HG03139 (cell line): ENCODE results near the gene NFILZ.

Source experiments
- ATAC-seq: cut with Tn5 transposase; IDR thresholded peaks from one replicate; pipeline ENCODE4 v1.9.1; 2021; ENCODE audit not compliant: unreplicated experiment

Gene NFILZ, protein sequence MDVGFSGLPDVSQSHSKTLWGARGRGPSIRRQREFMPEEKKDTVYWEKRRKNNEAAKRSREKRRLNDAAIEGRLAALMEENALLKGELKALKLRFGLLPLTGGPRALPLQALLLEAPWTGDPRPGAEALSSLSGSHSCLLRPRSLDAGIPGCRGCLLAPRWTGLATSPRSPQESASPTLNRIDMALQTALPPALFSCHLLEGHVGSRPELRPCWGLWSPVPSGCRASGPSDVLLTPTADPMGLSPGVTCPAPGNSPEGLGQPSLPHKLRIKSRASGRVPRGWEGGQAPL

DNA sequence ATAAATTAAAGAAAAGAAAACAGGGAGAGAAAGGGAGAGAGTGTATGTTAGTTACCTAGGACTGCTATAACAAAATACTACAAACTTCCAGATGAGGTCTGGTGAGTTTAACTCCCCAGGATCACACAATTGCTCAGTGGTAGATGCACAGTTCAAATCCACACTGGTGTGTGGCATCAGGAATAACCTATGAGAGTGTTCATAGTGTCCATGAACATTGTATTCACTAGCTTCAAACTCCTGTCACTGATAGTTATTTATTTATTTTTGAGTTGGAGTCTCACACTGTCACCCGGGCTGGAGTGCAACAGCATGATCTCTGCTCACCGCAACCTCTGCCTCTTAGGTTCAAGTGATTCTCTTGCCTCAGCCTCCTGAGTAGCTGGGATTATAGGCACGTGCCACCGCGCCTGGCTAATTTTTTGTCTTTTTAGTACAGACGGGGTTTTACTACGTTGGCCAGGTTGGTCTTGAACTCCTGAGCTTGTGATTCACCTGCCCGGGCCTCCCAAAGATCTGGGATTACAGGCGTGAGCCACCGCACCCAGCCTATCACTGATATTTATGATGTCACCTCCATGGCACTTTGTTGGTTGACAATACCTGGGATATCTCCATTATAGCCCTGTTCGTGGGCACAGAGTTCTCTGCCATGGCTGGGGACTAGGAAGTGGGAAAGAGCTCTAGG, at the start of gene NFILZ:
TSS of gene NFILZ (plus strand) at position 638 of the 688 bp plus-strand sequence. CDS start 46,133 bp downstream, outside the sequence.
- ATAC-seq = no peak

DNA sequence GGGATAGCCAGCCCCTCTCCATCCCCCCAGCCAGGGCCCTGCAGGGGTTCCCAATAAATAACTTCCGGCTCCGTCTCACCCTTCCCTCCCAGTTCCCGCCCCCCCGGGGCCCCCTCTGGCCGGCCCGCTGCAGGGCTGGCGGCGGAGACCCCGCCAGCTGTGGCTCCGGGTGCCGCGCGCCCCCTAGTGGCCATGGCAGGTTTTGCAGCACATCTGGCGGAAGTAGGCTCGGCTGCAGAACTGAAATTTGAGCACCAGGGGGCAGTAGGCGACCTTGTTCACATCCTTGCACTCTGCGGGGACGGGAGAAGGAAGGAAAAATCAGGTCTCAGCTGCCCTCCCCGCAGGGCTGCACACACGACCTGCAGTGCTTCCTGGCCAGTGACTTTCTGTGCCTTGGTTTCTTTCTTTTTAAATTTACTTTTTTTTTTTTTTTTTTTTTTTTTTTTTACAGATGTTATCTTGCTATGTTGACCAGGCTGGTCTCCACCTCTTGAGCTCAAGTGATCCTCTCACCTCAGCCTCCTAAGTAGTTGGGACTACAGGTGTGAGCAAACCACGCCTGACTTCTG, 49.6 kb upstream of the NFILZ start:
- ATAC-seq = no peak

- ATAC-seq = no peak
Measured at GRCh38 chr19:8584965-8585893, 45.2 kb upstream of the NFILZ start.

GRCh38 chr19:8585894-8586750, 44.3 kb upstream of the NFILZ start:
- no peak for ATAC-seq

GRCh38 chr19:8589177-8589714, 41.2 kb upstream of the NFILZ start:
- ATAC-seq = no peak

- no peak for ATAC-seq
Measured at GRCh38 chr19:8592231-8593009, 38.0 kb upstream of the NFILZ start.

- ATAC-seq = no peak
Measured at GRCh38 chr19:8593931-8594330, 36.5 kb upstream of the NFILZ start.

DNA sequence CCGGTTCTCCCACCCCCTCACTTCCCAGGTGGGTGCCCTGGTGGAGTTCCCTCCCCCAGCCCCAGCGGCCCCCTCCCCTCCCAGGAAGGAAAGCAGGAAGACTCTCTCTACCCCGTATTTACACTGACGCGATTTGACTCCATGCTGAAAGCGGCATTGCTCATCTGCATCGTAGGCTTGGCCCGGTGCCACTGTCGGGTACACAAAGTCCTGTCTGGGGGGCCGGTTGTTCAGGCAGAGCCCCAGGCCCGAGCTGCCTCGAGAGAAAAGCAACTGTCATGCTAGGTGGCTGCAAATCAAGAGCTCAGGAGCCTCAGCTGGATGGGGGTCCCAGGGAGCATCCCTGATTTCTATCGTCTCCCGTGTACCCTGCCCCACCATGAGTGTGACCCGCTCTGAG, 34.8 kb upstream of the NFILZ start:
- ATAC-seq = no peak

- no peak for ATAC-seq
Measured at GRCh38 chr19:8596168-8596567, 34.3 kb upstream of the NFILZ start.

GRCh38 chr19:8600064-8600463, 30.4 kb upstream of the NFILZ start:
- ATAC-seq = no peak

GRCh38 chr19:8600816-8601215, 29.6 kb upstream of the NFILZ start:
- ATAC-seq = no peak

DNA sequence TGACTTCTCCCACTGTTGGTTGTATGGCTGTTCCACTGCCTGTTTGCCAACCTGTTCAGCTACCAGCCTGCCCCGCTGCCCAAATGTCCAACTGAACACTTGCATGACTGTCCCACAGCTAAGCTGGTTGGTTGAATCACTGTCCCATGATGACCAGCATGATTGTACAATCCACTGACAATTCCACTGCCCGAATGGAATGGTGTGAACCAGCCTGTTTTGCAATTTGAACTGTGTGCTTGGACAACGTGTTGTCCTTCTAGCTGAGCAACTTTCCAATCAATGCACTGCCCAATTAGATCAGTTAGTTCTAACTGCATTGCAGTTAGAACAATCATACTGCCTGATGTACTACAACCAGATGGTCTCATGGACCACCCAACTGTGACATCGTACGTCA, 28.6 kb upstream of the NFILZ start:
- no peak for ATAC-seq

DNA sequence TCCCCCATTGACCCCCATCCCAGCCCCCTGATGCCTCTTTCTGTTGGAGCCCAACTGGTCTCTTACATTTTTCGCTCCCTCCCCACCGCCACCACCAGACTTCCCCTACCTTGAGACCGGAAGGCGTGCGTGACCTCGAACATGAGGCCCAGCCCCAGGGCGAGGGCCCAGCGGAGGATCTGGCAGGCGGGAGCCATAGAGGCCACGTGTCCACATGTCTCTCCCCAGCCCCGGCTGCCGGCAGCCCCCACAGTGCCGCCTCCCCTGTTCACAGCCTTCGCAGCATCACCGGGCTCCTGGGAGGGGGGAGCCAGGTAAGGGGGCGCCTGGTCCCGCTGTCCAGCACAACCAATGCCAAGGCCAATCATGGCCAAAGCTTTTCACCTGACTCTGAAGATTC, 24.9 kb upstream of the NFILZ start:
- no peak for ATAC-seq

DNA sequence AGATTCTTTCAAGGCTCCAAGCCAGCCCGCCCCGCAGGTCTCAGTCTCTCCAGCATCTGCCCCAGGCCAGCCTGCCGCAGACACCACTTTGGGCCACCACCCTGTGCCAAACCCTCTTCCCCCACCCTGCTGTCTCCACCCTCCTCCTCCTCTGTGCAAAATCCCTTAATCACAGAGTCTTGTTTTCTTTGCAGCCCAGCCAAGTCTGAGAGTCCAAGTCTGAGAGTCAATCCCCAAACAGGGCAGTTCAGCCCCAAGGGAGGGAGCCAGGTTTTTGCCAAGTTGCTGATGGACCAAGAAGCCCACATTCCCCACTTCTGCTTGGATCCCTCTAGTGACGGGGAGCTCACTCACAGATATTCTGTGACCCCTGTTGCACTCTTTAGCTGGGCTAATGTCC, 23.0 kb upstream of the NFILZ start:
- no peak for ATAC-seq

GRCh38 chr19:8608941-8609278, 21.5 kb upstream of the NFILZ start:
- ATAC-seq = no peak

DNA sequence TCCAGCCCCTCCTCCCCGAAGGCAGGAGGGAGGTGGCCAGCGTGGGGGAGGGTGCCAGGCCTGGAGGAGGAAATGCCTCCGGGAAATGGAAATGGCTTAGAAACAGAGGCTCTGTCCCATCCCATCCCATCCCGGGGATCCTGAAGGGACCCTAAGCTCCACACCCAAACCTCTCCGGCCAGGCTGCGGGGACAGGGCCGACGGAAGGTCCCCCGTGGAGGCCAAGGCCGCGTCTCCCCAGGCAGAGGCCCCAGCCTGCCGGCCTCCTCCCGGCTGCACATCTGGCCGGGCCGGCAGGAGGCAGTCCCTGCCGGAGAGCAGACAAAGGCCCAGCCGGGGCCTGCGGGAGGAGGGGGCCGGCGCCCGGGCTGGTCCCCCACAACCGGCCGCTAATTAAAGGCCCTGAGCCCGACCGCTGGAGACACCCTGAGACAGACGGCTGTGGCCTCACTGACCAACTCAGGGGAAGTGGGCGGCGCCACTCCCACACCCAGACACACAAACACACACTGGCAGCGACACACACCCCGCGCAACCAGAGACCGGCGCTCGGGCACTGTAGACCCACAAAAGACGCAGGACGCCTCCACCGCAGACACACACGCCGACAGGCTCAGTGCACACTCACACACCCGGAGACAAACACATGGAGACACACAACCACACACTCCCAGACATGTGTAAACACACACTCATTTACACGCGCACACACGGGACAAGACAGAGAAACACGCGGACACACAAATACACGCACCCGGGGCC, 21.0 kb upstream of the NFILZ start:
- ATAC-seq = no peak

GRCh38 chr19:8610041-8610935, 20.1 kb upstream of the NFILZ start, which contains the start of gene ADAMTS10:
Gene ADAMTS10, minus strand, starts transcription at chr19:8610715. Its CDS starts 5,005 bp downstream, at chr19:8605710.
- ATAC-seq = no peak

- no peak for ATAC-seq
Measured at GRCh38 chr19:8610936-8611300, 19.5 kb upstream of the NFILZ start.
